ENCODE results near the gene KRT15.

KRT15 gene

GRCh38 chr17:41475421-41475820 lies 43.3 kb downstream of the KRT15 start:
- Mint-ChIP-seq H3K4me3 (no peak overlapping the region), H3K27me3 (ENCODE audit: low read depth) (peaks cover 12% of the 10 kb centered on the region), H3K4me1 (ENCODE audit: low read depth) (no peaks in the 10 kb centered on the region), H3K9me3 (no peaks in the 10 kb centered on the region), H3K36me3 (ENCODE audit: low read depth) (no peaks in the 10 kb centered on the region), H3K27ac (no peak overlapping the region)

- H3K27me3 Mint-ChIP-seq (ENCODE audit: low read depth), result peaks cover 12% of the 10 kb centered on the region
- no peaks in the 10 kb centered on the region for H3K36me3 Mint-ChIP-seq (ENCODE audit: low read depth)
- H3K4me1 Mint-ChIP-seq (ENCODE audit: low read depth), result no peaks in the 10 kb centered on the region
- no peak overlapping the region for H3K27ac Mint-ChIP-seq
- no peak overlapping the region for H3K4me3 Mint-ChIP-seq
- no peaks in the 10 kb centered on the region for H3K9me3 Mint-ChIP-seq
Observed at GRCh38 chr17:41474863-41475262, 43.8 kb downstream of the KRT15 start.

- Mint-ChIP-seq H3K27me3 (ENCODE audit: low read depth) (peaks cover 20% of the 10 kb centered on the region), H3K9me3 (no peaks in the 10 kb centered on the region), H3K4me3 (no peak overlapping the region), H3K36me3 (ENCODE audit: low read depth) (no peaks in the 10 kb centered on the region), H3K27ac (no peak overlapping the region), H3K4me1 (ENCODE audit: low read depth) (no peaks in the 10 kb centered on the region)
Observed at GRCh38 chr17:41468346-41468745, 50.3 kb downstream of the KRT15 start.

- H3K36me3 Mint-ChIP-seq (ENCODE audit: low read depth), result no peaks in the 10 kb centered on the region
Observed at GRCh38 chr17:41467561-41467960, 51.1 kb downstream of the KRT15 start.

GRCh38 chr17:41466988-41467387 lies 51.7 kb downstream of the KRT15 start, which contains the start of gene KRT32:
KRT32 (minus strand) TSS chr17:41467386; CDS start chr17:41467325, 61 bp downstream.
- H3K36me3 Mint-ChIP-seq (ENCODE audit: low read depth), result no peaks in the 10 kb centered on the region
- H3K27ac Mint-ChIP-seq, result no peak within 1 kb of the TSS
- H3K4me3 Mint-ChIP-seq, result no peak within 1 kb of the TSS
- H3K27me3 Mint-ChIP-seq (ENCODE audit: low read depth), result peaks cover 18% of the 10 kb centered on the region
- no peaks in the 10 kb centered on the region for H3K4me1 Mint-ChIP-seq (ENCODE audit: low read depth)
- H3K9me3 Mint-ChIP-seq, result no peaks in the 10 kb centered on the region

More at GRCh38 chr17:41467561-41467960, 51.1 kb downstream of the KRT15 start:
- no peaks in the 10 kb centered on the region for H3K4me1 Mint-ChIP-seq (ENCODE audit: low read depth)
- H3K27me3 Mint-ChIP-seq (ENCODE audit: low read depth), result peaks cover 20% of the 10 kb centered on the region
- H3K9me3 Mint-ChIP-seq, result no peaks in the 10 kb centered on the region
- H3K27ac Mint-ChIP-seq, result no peak overlapping the region
- H3K4me3 Mint-ChIP-seq, result no peak overlapping the region

GRCh38 chr17:41464682-41465081 lies 54.0 kb downstream of the KRT15 start:
- Mint-ChIP-seq H3K27ac (no peak overlapping the region), H3K36me3 (ENCODE audit: low read depth) (no peaks in the 10 kb centered on the region), H3K4me1 (ENCODE audit: low read depth) (no peaks in the 10 kb centered on the region), H3K9me3 (no peaks in the 10 kb centered on the region), H3K4me3 (no peak overlapping the region), H3K27me3 (ENCODE audit: low read depth) (peaks cover 9% of the 10 kb centered on the region)

- no peaks in the 10 kb centered on the region for H3K9me3 Mint-ChIP-seq
- no peaks in the 10 kb centered on the region for H3K36me3 Mint-ChIP-seq (ENCODE audit: low read depth)
- H3K4me3 Mint-ChIP-seq, result no peak overlapping the region
- H3K4me1 Mint-ChIP-seq (ENCODE audit: low read depth), result no peaks in the 10 kb centered on the region
- H3K27ac Mint-ChIP-seq, result no peak overlapping the region
- H3K27me3 Mint-ChIP-seq (ENCODE audit: low read depth), result peaks cover 5% of the 10 kb centered on the region
Observed at GRCh38 chr17:41464173-41464572, 54.5 kb downstream of the KRT15 start.

GRCh38 chr17:41463746-41464145 lies 54.9 kb downstream of the KRT15 start:
- Mint-ChIP-seq H3K4me1 (ENCODE audit: low read depth) (no peaks in the 10 kb centered on the region), H3K27ac (no peak overlapping the region), H3K9me3 (no peaks in the 10 kb centered on the region), H3K4me3 (no peak overlapping the region), H3K36me3 (ENCODE audit: low read depth) (no peaks in the 10 kb centered on the region), H3K27me3 (ENCODE audit: low read depth) (peaks cover 3% of the 10 kb centered on the region)

All from T-helper 1 cell treated with Interleukin-12 subunit alpha and Interleukin-12 subunit beta and Interleukin-4 antibody, amounts not matched to agents 30 μg/mL and 1 μg/mL, for 36 hours (primary cell).